ENCODE results near the gene LMX1A.

The LMX1A gene

DNA sequence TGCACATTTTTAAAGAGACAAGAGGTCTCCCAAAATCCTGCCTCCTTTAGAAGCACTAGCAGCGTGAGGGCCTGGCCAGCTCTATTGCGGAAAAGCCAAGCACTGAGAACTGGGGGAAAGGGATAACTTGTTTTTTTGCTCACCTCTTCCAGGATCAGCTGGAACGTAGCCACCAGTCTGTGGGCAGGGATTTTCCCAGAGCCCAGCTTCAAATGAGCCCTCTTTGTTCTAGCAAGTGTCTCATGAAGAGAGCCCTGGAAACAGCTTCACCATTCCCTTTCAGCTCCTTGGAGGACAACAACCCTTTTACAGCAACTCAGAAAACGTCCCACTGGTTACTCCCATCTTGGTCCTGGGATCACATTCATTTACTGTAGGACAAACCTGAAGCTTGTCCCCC is 195.4 kb downstream of the LMX1A start:
- DNase-seq (ENCODE audit: low spot score): peak; percentile 9

DNA sequence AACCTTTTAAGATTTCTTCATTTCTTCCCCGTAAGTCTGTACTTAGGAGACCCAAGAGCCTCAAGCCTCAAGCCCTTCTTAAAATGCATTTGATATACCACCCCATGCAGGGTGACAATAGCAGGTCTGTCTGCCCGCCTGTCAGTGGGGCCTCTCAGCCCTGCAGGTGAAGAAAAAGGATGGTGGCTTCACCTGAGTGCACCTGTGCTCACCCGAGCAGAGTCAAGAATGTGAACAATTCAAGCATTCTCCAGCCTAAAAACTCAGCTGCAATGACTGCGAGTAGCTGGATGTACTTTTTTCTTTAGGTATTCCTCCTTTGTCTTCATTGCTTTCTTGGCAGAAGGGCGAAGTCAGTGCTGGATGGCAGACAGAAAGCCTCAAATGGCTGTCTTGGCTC is 203.3 kb downstream of the LMX1A start:
- no peak for DNase-seq (ENCODE audit: low spot score)

DNA sequence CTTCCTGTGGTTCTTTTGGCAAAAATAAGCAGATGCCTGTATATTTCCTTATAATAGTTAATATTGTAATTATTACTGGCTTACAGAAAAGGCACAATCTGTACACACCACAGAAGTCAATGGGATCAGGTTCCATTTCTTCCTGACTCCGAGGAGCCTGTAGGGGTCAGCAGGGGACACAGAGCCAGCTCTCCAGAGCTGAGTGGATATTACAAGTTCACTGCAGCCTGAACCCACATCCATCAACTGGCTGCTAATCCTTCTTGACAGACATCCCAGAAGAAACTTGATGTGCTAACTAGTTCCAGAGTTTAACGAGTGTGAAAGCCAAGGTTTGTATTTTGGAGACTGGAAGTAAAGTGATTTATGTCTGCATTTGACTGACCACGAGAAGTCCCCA is 203.8 kb downstream of the LMX1A start:
- no peak for DNase-seq (ENCODE audit: low spot score)

DNA sequence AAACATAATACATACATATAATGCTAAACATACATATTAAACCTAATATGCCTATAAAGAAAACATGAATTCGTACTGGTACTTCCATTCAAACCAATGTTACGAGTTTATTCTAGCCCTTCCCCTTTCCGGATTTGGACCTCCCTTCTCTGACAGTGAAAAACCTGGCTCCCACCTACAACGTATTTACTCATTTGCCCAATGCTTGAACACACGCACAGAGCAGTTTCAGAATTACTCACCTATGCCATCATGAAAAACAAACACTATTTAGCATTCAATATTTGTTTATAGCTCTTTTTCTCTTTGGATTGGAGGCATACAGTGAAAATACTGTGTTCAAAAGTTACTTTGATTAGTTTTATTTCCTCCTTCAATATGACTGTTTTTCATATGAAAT is 204.4 kb downstream of the LMX1A start:
- no peak for DNase-seq (ENCODE audit: low spot score)
